Breast epithelium (tissue), 4 donors: Measurements from ENCODE around the gene SDK1. TPM values are rescaled to one million over a fixed set of nuclear protein-coding genes. Genes with fewer than 3 reads are reported as not detected.

Experiments
- DNase-seq, 2 donors: peaks; one replicate each; pipeline ENCODE4 v3.0.0-alpha.2; 2019; ENCODE audit warnings: low spot score in 2 of 2
- H3K27ac ChIP-seq, 2 donors: fragments of 200-600 bp; sonication (generic) in 1 of 2; one replicate each; pipeline ENCODE4 v1.5.1; 2016 to 2019; ENCODE audit warnings: mild to moderate bottlenecking in 1 of 2
- H3K27me3 ChIP-seq, 2 donors: fragments of 200-600 bp; sonication (generic) in 1 of 2; one replicate each; pipeline versions ENCODE4 v1.5.1 to v1.6.0; 2017 to 2019; ENCODE audit warnings: control low read depth in 1 of 2, mild to moderate bottlenecking in 1 of 2
- H3K36me3 ChIP-seq: fragments of 200-600 bp; one replicate; pipeline ENCODE4 v1.5.1; 2019
- H3K4me1 ChIP-seq, 2 donors: fragments of 200-600 bp; sonication (generic); one replicate each; pipeline ENCODE4 v1.5.1; 2016 to 2019; ENCODE audit warnings: control low read depth in 1 of 2
- H3K4me3 ChIP-seq, 3 donors: fragments of 200-600 bp; sonication (generic); 1 replicate in 2 of 3; 2 replicates in 1 of 3; pipeline ENCODE4 v1.5.1; 2016 to 2019; ENCODE audit warnings: mild to moderate bottlenecking in 3 of 3, moderate library complexity in 2 of 3
- H3K9me3 ChIP-seq, 2 donors: fragments of 200-600 bp; sonication (generic) in 1 of 2; one replicate each; pipeline ENCODE4 v1.5.1; 2016 to 2019; ENCODE audit warnings: control low read depth in 1 of 2
- CTCF ChIP-seq, 3 donors: fragments of 450-650 bp; IDR thresholded peaks; one replicate each; pipeline ENCODE4 v1.5.1; 2016 to 2017; ENCODE audit warnings: antibody characterized with exemption in 3 of 3, mild to moderate bottlenecking in 3 of 3, moderate library complexity in 3 of 3
- POLR2A ChIP-seq: fragments of 450-650 bp; IDR thresholded peaks from one replicate; pipeline ENCODE4 v1.6.1; 2016; ENCODE audit warnings: antibody characterized with exemption, mild to moderate bottlenecking, moderate library complexity
- POLR2AphosphoS5 ChIP-seq, 3 donors: sonication (generic); formaldehyde crosslinking; IDR thresholded peaks; one replicate each; pipeline ENCODE4 v1.6.1; 2017; ENCODE audit warnings: antibody characterized with exemption in 3 of 3
- intact Hi-C: fragments of 100-400 bp; cut with DNase I; formaldehyde crosslinking; loops from one replicate; pipeline ENCODE4 v1.15.1; 2023; ENCODE audit warnings: low total_unique reads
- total RNA-seq, 3 donors: library from RNA; depleted of rRNA; stranded (reverse); fragments of >200 nt; gene quantifications; one replicate each; pipeline ENCODE4 v1.1.0, GENCODE V29; 2016

The SDK1 gene
- total RNA-seq, 3 donors from 2014 or later = 3.7 to 18.2 (median 6.6) TPM

DNA sequence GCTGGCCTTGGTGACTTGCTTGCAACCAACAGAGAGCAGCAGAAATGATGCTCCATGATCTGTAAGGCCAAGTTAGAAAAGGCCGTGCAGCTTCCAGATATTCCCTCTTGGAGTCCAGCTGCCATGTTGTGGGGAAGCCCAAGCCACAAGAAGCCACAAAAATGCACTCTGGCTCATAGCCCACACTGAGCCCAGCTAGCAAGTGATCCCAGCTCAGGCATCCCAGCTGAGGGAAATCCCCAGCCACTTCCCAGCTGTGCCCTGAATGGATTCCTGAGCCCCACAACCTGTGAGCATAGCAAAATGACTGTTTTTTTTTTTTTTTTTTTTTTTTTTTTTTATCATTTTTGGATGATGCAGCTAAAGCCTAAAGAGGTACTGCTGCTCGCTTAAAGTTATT, 11.1 kb upstream of the SDK1 start:
- Histone ChIP-seq H3K27me3 (no peaks in the 10 kb centered on the region), H3K27ac (no peak overlapping the region), H3K36me3 (no peaks in the 10 kb centered on the region), H3K4me1 (no peaks in the 10 kb centered on the region), H3K4me3 (no peak overlapping the region), H3K9me3 (no peaks in the 10 kb centered on the region)
- no peak for DNase-seq
- intact Hi-C loops = no loop called here
- no peak for TF ChIP-seq POLR2A
- no peak for TF ChIP-seq CTCF (IDR thresholded peaks at IDR 0.05)

DNA sequence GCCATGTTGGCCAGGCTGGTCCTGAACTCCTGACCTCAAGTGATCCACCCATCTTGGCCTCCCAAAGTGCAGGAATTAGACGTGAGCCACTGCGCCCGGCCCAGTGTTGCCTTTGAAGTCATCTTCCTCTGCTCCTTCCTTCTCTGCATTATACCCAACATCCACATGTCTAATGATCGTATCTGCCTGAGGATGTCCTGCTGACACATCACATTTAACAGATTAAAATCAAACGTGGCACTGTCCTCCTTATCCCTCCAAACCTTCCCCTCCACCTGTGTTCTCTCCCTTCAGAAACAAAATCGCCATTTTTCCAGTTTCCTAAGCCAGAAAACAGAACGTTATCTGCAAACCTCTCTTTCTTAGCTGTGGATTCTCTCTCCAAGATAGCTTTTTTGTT, 8.4 kb upstream of the SDK1 start:
- no peaks in the 10 kb centered on the region for H3K4me1 ChIP-seq
- no peak for DNase-seq
- TF ChIP-seq CTCF (IDR thresholded peaks at IDR 0.05) (no peak), POLR2A (no peak), POLR2AphosphoS5 (IDR thresholded peaks at IDR 0.05) (no peak)
- intact Hi-C loops = no loop called here
- H3K4me3 ChIP-seq = no peak overlapping the region
- no peaks in the 10 kb centered on the region for H3K9me3 ChIP-seq
- H3K27me3 ChIP-seq = no peaks in the 10 kb centered on the region
- no peak overlapping the region for H3K27ac ChIP-seq
- H3K36me3 ChIP-seq = no peaks in the 10 kb centered on the region

DNA sequence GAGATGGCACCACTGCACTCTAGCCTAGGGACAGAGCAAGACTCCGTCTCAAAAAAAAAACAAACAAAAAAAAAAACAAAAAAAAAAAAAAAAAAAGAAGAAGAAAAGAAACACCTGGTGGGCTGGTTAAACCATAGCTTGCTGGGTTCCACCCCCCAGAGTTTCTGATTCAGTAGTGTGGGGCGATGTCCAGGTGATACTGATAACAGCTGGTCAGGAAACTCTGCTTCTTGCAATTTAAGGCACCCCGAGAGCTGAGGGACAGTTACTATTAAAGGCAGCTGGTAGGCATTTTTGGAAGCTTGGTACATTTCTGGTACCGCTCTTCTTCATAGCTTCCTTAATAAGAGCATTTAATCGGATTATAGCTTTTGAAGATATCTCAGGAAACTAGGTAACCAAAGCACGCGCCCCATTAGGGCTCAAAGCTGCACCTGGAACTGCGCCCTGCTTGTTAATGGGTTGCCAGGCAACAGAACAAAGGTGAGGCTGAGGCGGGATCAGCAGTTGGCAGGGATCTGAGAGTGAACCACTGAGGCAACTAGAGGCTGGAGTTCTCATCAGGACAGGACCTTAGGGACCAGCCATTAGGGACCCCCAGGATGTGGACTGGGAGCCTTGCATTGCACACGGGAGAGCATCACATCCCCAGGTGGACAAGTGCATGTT, 6.5 kb upstream of the SDK1 start:
- Histone ChIP-seq H3K36me3 (no peaks in the 10 kb centered on the region), H3K4me3 (no peak overlapping the region), H3K9me3 (no peaks in the 10 kb centered on the region), H3K27ac (no peak overlapping the region), H3K27me3 (no peaks in the 10 kb centered on the region), H3K4me1 (no peaks in the 10 kb centered on the region)
- intact Hi-C loops = no loop called here
- DNase-seq = no peak
- TF ChIP-seq CTCF (IDR thresholded peaks at IDR 0.05) = no peak
- TF ChIP-seq POLR2AphosphoS5 (IDR thresholded peaks at IDR 0.05) = no peak
- no peak for TF ChIP-seq POLR2A

DNA sequence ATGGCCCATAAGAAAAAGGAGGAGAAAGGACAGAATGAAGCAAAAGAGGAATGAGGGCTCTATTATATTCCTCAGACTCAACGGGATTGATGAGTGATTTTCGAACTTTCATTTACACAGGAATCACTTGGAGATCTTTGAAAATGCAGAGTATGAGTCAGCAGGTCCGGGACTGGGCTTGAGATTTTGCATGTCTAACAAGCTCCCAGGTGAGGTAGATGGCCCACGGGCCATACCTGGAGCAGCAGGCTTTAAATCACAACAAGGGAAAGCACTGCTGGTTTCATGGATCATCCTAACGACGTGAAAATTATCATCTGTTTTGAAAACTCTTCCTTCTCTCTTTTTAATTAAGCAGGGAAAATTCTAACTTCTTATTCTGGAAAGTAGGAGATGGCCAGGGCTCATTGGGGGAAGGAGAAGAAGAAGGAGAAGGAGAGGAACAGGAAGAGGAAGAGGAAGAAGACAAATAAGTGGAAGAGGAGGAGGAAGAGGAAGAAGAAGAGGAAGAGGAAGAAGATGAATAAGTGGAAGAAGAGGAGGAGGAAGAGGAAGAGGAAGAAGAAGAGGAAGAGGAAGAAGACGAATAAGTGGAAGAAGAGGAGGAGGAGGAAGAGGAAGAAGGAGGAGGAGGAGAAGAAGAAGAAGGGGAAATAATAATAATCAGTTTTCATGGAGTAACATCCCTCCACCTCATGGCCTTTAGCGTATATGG, 3.8 kb upstream of the SDK1 start:
- Histone ChIP-seq H3K4me1 (no peaks in the 10 kb centered on the region), H3K36me3 (no peaks in the 10 kb centered on the region), H3K27ac (no peak overlapping the region), H3K9me3 (no peaks in the 10 kb centered on the region), H3K4me3 (no peak overlapping the region), H3K27me3 (no peaks in the 10 kb centered on the region)
- intact Hi-C loops = no loop called here
- no peak for TF ChIP-seq CTCF (IDR thresholded peaks at IDR 0.05)
- no peak for TF ChIP-seq POLR2A
- TF ChIP-seq POLR2AphosphoS5 (IDR thresholded peaks at IDR 0.05) = no peak
- no peak for DNase-seq

DNA sequence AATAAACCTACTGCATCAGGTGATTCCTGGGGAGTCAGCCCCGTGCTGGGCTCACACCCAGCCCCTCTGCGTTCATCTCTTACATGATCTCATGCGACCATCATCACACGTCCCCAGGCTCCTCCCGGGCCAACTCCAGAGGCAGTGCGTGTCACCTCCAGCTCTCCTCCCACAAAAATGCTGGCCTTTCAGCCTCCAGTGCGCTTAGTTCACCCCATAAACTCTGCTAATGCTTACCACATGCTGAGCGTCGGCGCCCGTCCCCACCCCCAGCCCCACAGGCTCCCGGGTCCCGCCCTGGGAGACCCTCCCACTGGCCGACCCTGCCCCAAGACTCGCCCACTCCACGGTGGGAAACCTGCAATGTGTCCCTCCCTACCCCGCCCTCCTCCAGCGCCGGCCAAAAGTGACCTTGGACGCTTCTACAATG, 816 bp upstream of the SDK1 start:
- Histone ChIP-seq H3K9me3 (no peaks in the 10 kb centered on the region), H3K4me3 (peak overlapping the region; percentile 34 to 84 (median 61)), H3K36me3 (no peaks in the 10 kb centered on the region), H3K4me1 (no peaks in the 10 kb centered on the region), H3K27ac (peak overlapping the region; percentile 5 to 40), H3K27me3 (no peaks in the 10 kb centered on the region)
- no peak for DNase-seq
- intact Hi-C loops = no loop called here
- no peak for TF ChIP-seq CTCF (IDR thresholded peaks at IDR 0.05)
- TF ChIP-seq POLR2A = no peak
- no peak for TF ChIP-seq POLR2AphosphoS5 (IDR thresholded peaks at IDR 0.05)
